ENCODE data around the gene AJM1.
"Not testable (repeated sequence)": the region's sequence is repeated elsewhere in the genome, so short reads cannot be mapped to it uniquely, and the experiment has no call there.

DNA sequence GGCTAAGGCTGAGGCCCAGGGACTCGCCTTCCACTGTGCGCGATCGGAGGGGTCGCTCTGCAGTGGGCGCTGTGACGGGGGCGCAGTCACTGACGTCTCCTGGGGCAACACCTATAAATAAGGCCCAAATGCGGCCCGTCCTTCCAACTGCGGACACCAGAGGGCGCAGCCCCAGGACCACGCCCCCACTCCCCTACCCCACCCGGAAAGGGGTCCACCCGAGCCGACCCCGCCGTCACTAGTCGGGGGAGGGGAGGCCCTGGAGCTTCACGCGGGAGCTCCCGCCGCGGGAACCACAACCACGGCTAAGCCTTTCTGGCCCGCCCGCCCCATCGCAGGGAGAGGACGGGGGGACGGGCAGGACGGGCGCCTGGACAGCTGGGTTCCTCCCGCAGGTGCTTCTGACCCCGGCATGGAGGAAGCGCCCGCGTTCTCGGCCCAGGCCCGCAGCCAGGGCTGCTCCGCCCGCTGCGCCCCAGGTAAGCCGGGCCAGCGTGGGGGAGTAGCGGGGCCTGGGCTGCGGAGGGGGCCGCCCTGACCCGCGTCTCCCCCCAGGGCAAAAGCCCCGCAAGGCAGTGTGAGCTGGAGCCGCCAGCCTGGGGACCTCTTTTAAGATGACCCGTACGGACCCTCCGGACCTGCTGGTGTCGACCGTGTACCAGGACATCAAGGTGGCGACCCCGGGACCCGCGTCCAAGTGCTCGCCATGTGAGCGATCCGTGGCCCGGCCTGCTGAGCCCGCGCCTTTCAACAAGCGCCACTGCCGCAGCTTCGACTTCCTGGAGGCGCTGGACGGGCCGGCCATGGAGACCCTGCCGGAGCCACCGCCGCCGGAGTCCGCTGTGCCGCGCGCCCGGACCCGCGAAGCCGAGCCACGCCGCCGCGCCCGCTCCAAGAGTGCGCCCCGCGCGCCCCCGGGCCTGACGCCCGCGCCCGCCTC lies 1.8 kb downstream of the AJM1 start:
- TF ChIP-seq POLR2A, POLR2AphosphoS5 (IDR thresholded peaks at IDR 0.05; ENCODE audit: low read depth, low read length): not testable (repeated sequence)

Data from GM12891 (cell line).